NCI-H345 treated with DMSO at 0.1 percent for 48 hours (cell line): ENCODE measurements around the gene ITPR3.
"Not testable (repeated sequence)": the region's sequence is repeated elsewhere in the genome, so short reads cannot be mapped to it uniquely, and the experiment has no call there.

ENCODE experiments used
- DNase-seq: peaks from one replicate; lab custom pipeline; 2025; ENCODE audit not compliant: unreplicated experiment; lab: John Stamatoyannopoulos, UW

Gene ITPR3

GRCh38 chr6:33590531-33591198 lies 30.5 kb upstream of the ITPR3 start:
- DNase-seq = no peak

GRCh38 chr6:33591424-33592032 lies 29.6 kb upstream of the ITPR3 start:
- DNase-seq = no peak

- no peak for DNase-seq
Observed at GRCh38 chr6:33592280-33592594, 28.9 kb upstream of the ITPR3 start.

- DNase-seq = no peak
Observed at GRCh38 chr6:33592595-33593413, 28.3 kb upstream of the ITPR3 start.

- DNase-seq = no peak
Observed at GRCh38 chr6:33593414-33593727, 27.8 kb upstream of the ITPR3 start.

- no peak for DNase-seq
Observed at GRCh38 chr6:33595001-33595846, 25.9 kb upstream of the ITPR3 start.

GRCh38 chr6:33596894-33597293 lies 24.2 kb upstream of the ITPR3 start:
- not testable (repeated sequence) for DNase-seq

GRCh38 chr6:33597551-33598322 lies 23.4 kb upstream of the ITPR3 start:
- DNase-seq = no peak

GRCh38 chr6:33599413-33599938 lies 21.6 kb upstream of the ITPR3 start:
- no peak for DNase-seq

GRCh38 chr6:33600761-33601160 lies 20.4 kb upstream of the ITPR3 start:
- DNase-seq = no peak

GRCh38 chr6:33602180-33602579 lies 18.9 kb upstream of the ITPR3 start:
- no peak for DNase-seq

GRCh38 chr6:33604941-33605854 lies 15.9 kb upstream of the ITPR3 start:
- DNase-seq = no peak

- no peak for DNase-seq
Observed at GRCh38 chr6:33606642-33607041, 14.5 kb upstream of the ITPR3 start.

- no peak for DNase-seq
Observed at GRCh38 chr6:33607126-33607783, 13.9 kb upstream of the ITPR3 start.

GRCh38 chr6:33607784-33608161 lies 13.3 kb upstream of the ITPR3 start:
- no peak for DNase-seq

- DNase-seq = no peak
Observed at GRCh38 chr6:33609019-33609418, 12.1 kb upstream of the ITPR3 start.

- DNase-seq = no peak
Observed at GRCh38 chr6:33609528-33609927, 11.6 kb upstream of the ITPR3 start.

- DNase-seq = no peak
Observed at GRCh38 chr6:33610067-33610466, 11.1 kb upstream of the ITPR3 start.
